Activated naive CD4-positive, alpha-beta T cell treated with anti-CD3 and anti-CD28 coated beads, Interleukin-2, amount 50 U/mL, for 16 hours (primary cell): ENCODE data around the gene GPR83.
"Not testable (repeated sequence)": the region's sequence is repeated elsewhere in the genome, so short reads cannot be mapped to it uniquely, and the experiment has no call there.

Experiments
- DNase-seq: peaks from one replicate; pipeline ENCODE4 v3.0.0-alpha.2; 2020

The GPR83 gene

DNA sequence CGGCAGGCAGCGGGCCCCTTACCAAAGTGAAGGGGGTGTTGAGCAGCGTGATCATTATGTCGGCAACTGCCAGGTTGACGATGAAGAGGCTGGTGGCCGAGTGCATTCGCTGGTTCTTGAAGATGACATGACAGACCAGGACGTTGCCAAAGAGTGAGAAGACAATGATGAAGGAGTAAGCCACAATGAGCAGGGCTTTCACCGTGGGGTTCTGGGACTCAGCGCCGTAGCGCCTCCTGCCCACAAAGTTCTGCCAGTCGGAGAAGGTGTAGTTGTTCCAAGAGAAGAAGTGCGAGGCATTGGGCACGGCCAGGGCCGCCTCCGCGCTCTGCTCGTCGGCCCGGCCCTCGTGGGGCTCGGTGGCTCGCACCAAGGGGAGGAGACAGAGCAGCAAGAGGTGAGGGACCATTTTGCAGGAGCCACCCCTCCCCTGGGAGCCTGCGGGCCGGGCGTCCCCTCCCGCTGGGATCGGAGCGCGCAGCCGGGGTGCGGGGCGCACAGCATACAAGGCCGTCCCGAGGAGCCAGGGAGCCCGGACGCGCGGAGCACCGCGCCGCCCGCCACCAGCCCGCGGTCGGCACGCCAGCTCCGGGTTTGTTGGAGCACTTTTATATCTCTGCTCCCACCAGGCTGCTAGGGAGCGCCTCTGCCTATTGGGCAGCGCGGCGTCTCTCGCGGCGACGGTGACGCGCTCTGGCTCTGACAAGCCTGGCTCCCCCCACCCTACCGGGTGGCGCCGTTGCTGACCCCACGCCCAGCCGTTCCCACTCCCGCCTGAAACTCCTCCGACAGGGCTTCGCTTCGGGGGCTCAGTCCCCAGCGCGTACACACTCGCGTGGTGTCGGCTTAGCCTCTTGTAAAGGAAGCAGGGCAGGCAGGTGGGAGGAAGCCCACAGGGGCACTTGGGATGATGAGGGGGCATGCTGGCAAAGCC is at the start of gene GPR83:
GPR83 (minus strand) TSS at position 581 of the 934 bp plus-strand sequence; CDS start at position 409, 172 bp downstream.
- DNase-seq = no peak

DNA sequence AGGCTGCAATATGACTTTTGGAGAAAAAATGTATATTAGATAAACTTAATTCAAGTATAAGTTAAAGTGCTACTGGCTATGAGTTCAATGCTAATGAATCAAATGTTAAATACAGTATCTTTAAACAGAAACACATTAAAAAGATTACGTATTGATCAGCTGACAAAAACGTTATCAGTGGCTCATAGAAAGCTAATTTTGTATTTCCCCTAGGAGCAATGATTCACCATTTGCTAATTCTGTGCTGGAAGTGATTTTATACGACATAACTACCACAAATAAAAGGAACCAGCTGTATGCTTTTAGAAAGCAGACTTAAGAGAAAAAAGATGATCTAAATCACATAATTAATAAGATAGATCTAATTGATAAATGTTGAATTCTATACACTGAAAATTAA is 48.8 kb upstream of the GPR83 start:
- DNase-seq = no peak

DNA sequence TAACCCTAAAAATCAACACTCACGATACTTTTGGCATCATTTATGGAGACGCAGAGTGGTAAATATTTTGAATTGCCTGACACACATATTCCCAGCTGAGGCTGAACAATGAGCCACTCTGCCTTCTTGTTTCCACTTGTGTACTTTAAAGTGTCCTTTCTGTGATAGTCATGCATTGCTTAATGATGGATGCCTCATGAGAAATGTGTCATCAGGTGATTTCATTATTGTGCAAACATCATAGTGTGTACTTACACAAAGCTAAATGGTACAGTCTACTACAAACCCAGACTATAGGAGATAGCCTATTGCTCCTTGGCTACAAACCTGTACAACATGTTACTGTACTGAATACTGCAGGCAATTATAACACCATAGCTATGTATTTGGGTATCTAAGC is 48.2 kb upstream of the GPR83 start:
- DNase-seq = no peak

DNA sequence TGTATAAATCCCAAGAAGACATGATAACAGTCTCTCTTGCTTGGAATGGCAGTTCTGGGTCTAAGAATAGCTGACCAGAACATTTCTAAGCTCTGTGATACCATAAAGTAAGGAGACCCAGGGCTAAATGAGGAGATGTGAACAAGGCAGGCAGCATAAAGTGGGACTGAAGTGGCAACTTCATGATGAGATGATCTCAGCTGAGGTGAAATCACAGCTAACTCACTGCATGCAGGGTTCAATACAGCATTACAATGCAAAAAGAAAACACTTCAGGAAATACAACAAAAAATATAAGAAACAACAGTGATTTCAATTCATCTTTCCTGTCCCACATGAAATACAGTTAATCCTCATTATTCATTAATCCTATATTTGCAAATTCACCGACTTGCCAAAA is 47.8 kb upstream of the GPR83 start:
- no peak for DNase-seq

DNA sequence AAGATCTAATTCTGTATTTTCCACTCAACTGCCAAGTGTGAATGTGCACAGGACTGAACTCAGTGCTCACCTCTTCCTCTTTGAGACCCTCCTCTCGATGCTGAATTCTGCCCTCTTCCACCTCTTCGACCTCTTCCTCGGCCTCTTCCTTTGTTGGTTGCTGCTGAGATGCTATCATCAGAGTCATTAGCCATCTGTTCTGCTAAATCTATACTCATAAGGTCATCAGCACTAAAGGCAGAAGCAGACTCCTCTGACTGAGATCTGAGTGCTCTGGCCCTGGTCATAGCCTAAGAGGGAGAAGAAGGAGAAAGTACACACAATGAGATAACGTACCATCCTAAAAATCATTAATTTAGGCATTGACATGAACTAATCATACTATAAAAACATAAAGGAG is 45.9 kb upstream of the GPR83 start:
- DNase-seq = no peak

DNA sequence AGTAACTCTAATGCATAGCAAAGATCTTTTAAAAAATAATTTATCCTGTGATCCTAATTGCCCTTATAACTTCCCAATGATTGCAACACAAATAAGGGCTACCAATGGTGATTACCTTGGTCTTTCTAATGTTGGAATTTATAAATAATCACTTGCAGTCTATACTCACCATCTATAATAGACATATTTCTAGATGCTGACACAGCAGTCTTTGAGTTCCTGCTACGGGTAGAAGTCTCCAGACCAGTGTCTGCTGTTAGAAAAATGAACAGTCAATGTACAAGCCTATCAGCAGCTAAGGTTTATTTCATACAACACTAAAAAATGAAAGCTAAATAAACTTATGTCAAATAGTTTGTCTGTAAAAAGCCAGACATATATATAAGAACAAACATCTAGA is 44.4 kb upstream of the GPR83 start:
- DNase-seq = no peak

DNA sequence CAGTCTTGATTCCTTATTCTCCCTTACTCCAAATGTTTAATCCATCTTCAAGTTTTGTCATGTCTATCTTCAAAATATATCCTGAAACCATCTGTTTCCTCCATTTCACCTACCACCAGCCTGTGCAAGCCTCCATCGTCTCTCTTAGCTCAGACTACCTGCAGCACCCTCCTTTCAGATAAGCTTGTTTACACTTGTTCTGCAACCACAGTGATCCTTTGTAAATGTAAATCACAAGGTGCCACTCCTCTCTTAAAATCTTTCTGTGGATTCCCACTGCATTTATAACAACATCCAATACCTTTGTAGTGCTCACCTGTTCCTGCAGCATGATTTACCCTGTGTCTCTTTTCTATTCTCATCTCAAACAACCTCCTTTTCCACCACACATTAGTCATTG is 31.8 kb upstream of the GPR83 start:
- no peak for DNase-seq

DNA sequence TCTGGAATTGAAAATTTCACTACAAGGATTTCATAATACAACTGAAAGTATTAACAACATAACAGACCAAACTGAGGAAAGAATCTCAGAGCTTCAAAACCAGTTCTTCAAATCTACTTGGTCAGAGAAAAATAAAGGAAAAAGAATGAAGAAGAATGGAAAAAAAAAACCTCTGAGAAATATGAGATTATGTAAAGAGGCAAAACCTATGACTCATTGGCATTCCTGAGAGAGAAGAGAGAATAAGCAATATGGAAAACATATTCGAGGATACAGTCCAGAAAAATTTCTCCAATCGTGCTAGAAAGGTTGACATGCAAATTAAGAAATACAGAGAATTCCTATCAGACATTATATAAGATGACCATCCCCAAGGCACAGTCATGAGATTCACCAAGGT is 23.4 kb upstream of the GPR83 start:
- no peak for DNase-seq

DNA sequence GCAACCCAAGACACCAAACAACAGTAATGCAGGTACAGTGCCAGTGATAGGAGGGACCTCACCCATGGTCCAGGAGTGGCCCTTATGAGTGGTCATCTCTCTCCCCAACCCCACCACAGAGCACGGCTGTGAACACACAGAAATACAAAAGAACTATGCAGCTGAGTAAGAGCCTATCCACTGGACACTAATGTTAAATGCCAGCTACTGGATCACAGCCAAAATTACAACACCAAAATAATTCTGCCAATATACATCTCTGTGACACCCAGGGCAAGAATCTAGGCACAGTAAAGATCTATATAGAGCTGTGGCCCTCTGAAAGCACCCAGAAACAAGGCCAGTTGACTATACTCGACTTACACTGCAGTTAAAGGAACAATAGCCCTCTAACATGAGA is 22.8 kb upstream of the GPR83 start:
- no peak for DNase-seq

DNA sequence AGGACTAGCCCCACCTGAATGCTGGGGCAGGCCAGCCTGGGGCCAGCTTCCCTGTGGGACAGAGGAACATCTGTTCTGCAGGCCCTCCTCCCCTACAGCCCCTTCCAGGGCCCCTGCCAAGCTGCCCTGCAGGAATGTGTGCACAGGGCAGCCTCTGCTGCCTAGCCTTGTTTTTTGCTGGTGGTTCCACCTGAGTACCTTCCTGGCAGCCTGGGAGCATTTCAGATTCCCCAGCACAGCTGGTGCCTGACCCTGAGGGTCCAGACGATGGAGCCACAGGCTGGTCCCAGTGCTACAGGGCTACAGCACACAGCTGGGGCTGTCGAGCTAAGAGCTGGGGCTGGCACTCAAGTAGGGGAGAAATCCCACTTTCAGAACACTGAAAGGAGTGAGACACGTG is 22.3 kb upstream of the GPR83 start:
- no peak for DNase-seq

DNA sequence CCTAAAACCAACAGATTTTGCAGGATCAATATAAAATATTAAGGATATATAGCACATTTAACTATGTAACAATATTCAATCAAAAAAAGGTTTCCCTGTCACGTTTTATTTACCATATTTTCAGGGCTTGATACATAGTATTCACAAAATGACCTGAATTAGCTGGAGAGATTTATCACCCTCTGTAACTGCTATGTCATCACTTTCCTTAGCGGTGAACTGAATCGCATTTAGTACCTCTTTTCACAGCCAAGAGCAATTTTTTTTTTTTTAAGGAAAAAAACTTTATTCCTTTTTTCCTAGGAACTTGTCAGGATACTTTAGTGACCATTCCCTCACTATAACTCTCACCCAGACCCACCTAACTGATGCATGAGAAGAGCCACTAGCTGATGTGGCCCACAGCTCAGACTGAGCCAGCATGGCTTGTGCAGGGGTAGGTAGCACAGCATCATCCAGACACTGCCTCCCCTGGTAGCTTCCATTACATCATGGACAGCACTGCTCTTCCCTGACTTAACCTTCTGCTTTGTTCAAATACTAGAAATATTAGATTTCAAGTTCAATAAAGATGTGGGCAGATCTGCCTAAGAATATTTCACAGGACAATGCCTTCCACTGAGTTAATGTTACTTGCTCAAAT is 17.0 kb upstream of the GPR83 start:
- no peak for DNase-seq

DNA sequence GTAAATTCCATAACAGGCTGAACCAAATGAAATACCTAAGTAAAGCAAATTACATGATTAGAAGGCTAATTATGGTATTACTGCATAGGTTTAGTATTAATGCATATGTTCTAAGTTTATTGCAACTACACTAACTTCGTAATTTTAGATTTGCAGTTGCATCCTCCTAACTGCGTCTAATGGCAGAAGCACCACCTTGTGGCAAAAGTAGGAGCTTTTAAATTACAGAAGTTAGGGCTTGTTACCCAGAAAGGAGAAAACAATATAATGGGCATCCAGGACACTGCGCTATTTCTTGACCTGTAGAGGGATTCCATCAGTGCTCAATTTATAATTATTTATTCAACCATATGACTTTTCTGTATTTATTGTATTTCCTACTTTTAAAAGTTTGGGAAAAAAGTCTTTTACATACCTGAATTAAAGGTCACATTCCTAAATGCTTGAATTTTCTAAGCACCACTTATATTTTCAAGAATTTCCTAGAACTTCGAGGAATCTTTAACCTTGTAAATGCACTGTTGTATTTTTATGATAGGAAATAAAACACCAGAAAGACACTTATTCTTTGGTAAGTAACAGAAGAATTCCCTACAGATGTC is 16.3 kb upstream of the GPR83 start:
- DNase-seq = no peak

DNA sequence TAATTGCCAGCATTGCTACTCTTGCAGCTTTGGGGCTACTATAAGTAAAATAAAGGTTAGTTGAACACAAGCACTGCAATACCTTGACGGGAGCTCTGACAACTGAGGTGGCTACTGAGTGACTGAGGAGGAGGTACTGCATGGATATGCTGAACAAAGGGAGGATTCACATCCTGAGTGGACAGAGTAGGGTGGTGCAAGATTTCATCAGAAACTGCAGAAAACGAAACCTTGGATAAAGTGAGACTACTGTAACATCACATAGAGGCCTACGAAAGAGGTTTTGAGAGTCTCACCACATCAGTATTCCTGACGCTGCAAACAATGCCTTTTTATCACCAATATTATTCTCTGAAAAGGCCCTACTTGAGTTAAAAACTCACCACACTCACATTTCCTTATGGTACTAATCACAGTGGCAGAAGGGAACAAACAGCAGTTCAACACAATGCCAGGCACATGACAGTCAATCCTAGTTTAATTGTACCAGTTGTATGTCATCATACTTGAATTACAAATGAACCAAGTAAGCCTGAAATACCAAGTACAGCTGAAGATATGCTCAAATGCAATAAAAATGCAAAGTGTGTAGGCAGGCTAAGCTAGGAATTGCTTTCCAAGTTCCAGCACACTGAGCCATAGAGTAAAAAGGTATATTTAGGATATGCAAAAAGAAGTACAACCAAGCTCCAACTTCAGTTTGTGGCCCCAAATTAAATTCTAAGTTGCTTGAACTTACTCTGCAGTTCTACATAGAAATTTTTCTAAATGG is 4.0 kb upstream of the GPR83 start:
- no peak for DNase-seq

DNA sequence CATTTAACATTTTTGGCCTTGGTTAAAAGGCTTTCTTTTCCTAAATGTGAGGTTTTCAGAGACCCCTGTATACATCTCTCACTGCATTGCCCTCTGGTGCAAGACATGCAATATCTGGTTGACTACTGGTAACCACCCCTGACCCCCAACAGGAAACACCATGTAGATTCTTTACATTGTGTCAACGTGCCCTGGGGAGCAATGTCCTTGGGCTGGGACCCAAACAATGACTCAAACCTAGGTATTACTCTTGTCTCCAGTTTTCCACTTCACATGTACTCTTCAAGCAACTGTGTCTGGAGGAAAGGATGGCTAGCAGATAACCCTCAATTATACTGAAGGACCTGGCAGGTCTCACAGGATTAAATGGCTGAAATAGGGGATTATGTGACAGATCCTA is 1.1 kb upstream of the GPR83 start:
- no peak for DNase-seq

DNA sequence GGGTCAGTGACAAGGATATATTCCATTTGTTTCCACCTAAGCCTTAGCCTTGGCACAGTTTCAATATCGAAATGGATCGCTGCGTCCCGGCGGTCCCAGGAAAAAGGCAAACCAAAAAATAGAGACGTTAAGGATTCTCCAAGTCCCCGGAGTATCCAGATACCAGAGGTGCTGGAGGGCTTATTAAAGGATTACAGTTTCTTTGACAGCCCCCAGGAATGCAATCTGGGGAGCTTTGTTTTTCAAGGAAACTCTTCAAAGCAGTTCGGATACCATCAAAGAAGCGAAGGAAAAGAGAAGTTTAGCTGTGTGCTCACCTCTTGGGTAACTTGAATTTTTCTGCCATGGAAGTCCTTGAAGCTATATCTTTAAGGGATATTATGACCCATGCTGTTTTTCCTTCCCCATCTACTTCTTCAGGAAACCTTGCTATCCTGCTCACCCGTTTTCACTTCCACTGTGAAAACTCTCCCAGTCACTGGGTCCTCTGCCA is 600 bp upstream of the GPR83 start:
- no peak for DNase-seq

DNA sequence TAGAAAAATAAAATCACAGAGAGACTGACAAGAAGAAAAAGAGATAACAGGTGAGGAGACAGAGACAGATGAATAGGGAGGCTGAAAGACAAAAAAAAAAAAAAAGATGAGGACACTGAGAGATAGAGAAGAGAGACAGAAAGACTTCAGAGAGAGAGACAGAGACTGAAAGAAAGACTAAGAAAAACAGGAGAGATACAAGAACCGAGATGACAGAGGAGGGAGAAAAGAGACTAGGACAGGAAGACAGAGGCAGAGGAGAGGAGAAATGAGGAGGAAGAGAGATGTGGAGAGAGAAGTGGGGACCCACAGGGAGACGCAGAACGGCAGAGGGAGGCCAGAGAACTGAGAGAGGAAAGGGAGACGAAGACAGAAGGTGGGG is 771 bp downstream of the GPR83 start:
- DNase-seq = no peak

DNA sequence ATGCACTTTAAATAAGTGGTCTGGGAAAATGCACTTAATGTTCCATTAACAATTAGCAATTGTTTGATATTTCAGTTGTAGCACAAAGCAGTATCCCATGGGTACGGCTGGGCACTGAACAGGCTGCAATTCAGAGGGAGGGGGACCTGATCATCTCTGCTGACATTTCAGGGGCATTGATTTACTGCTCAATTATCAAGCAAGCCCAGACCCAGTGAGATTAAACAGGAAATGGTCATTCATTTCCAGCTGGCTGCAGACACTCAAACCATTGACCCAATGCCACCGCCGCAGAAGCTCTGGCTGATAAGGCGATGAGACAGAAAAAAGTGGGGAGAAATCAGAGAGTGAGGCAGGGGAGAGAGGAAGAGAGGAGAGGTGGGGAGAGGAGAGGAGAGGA is 1.2 kb downstream of the GPR83 start:
- no peak for DNase-seq

DNA sequence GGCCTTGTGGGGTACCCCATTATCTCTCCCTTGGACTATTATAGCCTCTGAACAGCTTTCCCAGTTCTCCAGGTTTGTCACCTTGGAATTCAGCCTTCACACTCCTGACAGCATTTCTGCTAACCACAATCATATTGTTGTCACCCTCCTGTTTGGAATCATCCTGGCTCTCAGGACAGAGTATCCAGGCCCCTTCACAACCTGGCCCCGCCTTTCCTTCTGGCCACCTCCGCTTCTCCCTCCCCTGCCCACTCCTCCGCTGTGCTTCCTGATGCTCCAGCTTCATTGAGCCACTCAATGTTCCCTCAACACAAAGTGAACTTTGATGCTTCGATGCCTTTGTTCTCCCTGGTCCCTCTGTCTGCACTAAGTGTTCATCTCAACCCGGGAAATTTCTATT is 3.1 kb downstream of the GPR83 start:
- DNase-seq = no peak

DNA sequence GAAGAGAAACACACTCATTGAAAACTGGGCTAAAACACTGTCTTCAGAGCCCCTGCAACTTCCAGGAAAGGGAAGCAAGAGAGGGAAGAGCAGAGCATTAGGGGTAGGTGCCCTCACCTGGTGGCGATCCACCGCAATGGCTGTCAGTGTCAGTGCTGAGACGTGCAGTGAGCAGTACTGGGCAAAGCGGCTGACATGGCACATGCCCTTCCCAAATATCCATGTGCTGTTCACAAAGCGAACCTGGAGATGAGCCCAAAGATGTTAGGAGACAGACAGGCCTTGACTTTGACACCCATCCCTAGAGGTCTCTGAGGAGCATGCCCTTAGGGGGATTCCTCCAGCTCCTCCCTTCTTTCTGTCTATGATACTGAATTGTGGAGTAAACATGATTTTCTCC is 4.9 kb downstream of the GPR83 start:
- no peak for DNase-seq

DNA sequence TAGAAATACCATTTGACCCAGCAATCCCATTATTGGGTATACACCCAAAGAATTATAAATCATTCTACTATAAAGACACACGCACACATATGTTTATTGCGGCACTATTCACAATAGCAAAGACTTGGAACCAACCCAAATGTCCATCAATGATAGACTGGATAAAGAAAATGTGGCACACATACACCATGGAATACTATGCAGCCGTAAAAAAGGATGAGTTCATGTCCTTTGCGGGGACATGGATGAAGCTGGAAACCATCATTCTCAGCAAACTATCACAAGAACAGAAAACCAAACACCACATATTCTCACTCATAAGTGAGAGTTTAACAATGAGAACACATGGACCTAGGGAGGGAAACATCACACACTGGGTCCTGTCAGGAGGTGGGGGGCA is 9.3 kb downstream of the GPR83 start:
- DNase-seq = not testable (repeated sequence)

DNA sequence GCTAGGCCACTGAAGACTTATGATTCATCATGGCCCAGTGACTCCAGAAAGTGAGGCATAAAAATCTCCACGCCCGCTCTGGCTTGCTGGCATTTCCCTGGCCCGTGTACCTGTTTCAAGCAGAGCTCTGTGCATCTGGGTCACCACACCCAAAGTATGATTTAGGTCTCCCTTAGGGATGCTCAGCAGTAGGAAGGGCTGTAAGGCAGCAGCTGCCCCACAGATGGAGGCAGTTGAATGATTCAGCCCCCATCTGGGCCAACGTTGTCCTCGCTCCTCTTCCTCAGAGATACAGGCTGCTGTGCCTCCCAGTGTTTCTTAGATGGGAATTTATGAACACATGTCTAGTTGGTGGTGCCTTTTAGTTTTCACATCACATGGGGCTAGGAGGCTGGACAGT is 21.6 kb downstream of the GPR83 start:
- no peak for DNase-seq

DNA sequence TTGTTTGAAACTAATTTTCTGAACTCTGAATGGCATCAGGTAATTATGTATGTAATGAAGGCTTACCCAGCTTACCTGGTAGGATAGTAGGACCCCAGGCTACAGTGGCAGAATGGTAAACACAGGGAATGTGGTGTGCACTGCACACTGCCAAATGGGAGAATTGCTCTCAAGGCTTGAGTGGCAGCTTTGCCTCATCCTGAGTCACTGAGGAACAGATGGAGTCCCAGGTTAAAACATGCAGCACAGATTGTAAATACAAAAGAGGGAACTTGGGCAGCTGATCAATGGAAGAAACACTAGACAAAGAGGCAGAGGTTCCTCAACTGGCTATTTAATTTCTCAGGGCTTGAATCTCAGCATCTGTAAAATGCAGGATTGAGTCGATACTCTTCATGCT is 24.4 kb downstream of the GPR83 start:
- no peak for DNase-seq

DNA sequence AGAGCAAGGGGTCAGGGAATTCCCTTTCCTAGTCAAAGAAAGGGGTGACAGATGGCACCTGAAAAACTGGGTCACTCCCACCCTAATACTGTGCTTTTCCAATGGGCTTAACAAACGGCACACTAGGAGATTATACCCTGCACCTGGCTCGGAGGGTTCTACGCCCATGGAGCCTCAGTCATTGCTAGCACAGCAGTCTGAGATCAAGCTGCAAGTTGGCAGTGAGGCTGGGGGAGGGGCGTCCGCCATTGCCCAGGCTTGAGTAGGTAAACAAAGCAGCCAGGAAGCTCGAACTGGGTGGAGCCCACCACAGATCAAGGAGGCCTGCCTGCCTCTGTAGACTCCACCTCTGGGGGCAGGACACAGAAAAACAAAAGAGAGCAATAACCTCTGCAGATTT is 30.6 kb downstream of the GPR83 start:
- DNase-seq = not testable (repeated sequence)
